Astrocyte (in vitro differentiated cells and primary cell): ENCODE results near the gene MEF2B. TPM values are rescaled to one million over a fixed set of nuclear protein-coding genes. Genes with fewer than 3 reads are reported as not detected.
"Not testable (repeated sequence)": the region's sequence is repeated elsewhere in the genome, so short reads cannot be mapped to it uniquely, and the experiment has no call there.

Experiments
- DNase-seq: peaks from one replicate; pipeline ENCODE4 v3.0.0-alpha.2; 2010; ENCODE audit warnings: low read depth
- FAIRE-seq: peaks from 2 replicates; lab custom pipeline; 2011; peaks lifted over from hg19 to GRCh38; lab: Jason Lieb, UNC
- H2AFZ ChIP-seq: 2 replicates; pipeline ENCODE4 v1.6.0; 2012; ENCODE audit warnings: low read depth, low read length, inconsistent platforms
- H3K27ac ChIP-seq: 2 replicates; pipeline ENCODE4 v1.5.1; 2011; ENCODE audit warnings: low read depth, low read length, inconsistent platforms
- H3K27me3 ChIP-seq: 2 replicates; pipeline ENCODE4 v1.6.0; 2011; ENCODE audit warnings: low read length, inconsistent platforms; ENCODE audit not compliant: insufficient read depth
- H3K36me3 ChIP-seq: 2 replicates; pipeline ENCODE4 v1.5.1; 2011; ENCODE audit warnings: low read length, inconsistent platforms; ENCODE audit not compliant: insufficient read depth
- H3K4me1 ChIP-seq: 2 replicates; pipeline ENCODE4 v1.5.1; 2011; ENCODE audit warnings: low read length, inconsistent platforms; ENCODE audit not compliant: insufficient read depth
- H3K4me2 ChIP-seq: 2 replicates; pipeline ENCODE4 v1.6.0; 2012; ENCODE audit warnings: low read length, inconsistent platforms
- H3K4me3 ChIP-seq: 2 replicates; pipeline ENCODE4 v1.5.1; 2011; ENCODE audit warnings: low read depth, mild to moderate bottlenecking, low read length, inconsistent platforms; ENCODE audit not compliant: insufficient read depth
- H3K79me2 ChIP-seq: 2 replicates; pipeline ENCODE4 v1.6.0; 2012; ENCODE audit warnings: mild to moderate bottlenecking, low read length, inconsistent platforms; ENCODE audit not compliant: insufficient read depth
- H3K9ac ChIP-seq: 2 replicates; pipeline ENCODE4 v1.6.0; 2012; ENCODE audit warnings: mild to moderate bottlenecking, low read length, inconsistent platforms
- H3K9me3 ChIP-seq: 2 replicates; pipeline ENCODE4 v1.5.1; 2012; ENCODE audit warnings: low read depth, mild to moderate bottlenecking, low read length, inconsistent platforms; ENCODE audit not compliant: insufficient read depth
- H4K20me1 ChIP-seq: 2 replicates; pipeline ENCODE4 v1.6.0; 2012; ENCODE audit warnings: low read length, inconsistent platforms; ENCODE audit not compliant: insufficient read depth
- H3K27ac Mint-ChIP-seq: one replicate; pipeline ENCODE4 v1.8.0; 2021; ENCODE audit warnings: mild to moderate bottlenecking, mixed read lengths; ENCODE audit not compliant: unreplicated experiment
- H3K27me3 Mint-ChIP-seq: one replicate; pipeline ENCODE4 v1.8.0; 2021; ENCODE audit warnings: low read depth, mixed read lengths; ENCODE audit not compliant: unreplicated experiment
- H3K36me3 Mint-ChIP-seq: one replicate; pipeline ENCODE4 v1.8.0; 2021; ENCODE audit warnings: low read depth, mixed read lengths; ENCODE audit not compliant: unreplicated experiment
- H3K4me1 Mint-ChIP-seq: one replicate; pipeline ENCODE4 v1.8.0; 2021; ENCODE audit warnings: low read depth, mixed read lengths; ENCODE audit not compliant: unreplicated experiment
- H3K4me3 Mint-ChIP-seq: one replicate; pipeline ENCODE4 v1.8.0; 2021; ENCODE audit warnings: mild to moderate bottlenecking, moderate library complexity, mixed read lengths; ENCODE audit not compliant: unreplicated experiment
- H3K9me3 Mint-ChIP-seq: one replicate; pipeline ENCODE4 v1.8.0; 2021; ENCODE audit warnings: mild to moderate bottlenecking, mixed read lengths; ENCODE audit not compliant: unreplicated experiment
- EZH2 ChIP-seq: IDR thresholded peaks from 2 replicates; pipeline ENCODE4 v1.6.1; 2012; ENCODE audit warnings: mild to moderate bottlenecking, low read length, inconsistent platforms; ENCODE audit not compliant: insufficient read depth
- total RNA-seq: library from RNA; stranded (reverse); gene quantifications from 2 replicates; pipeline ENCODE4 v1.2.1, GENCODE V29; 2021
- TF ChIP-seq, protein P1 (sequence below): IDR thresholded peaks from 2 replicates; pipeline ENCODE4 v1.5.1; 2011; ENCODE audit warnings: low read depth, mild to moderate bottlenecking, inconsistent platforms, low read length, moderate library complexity; ENCODE audit not compliant: insufficient read depth

Gene MEF2B
- total RNA-seq, 1 donor from 2014 or later, result 1.7 TPM

DNA sequence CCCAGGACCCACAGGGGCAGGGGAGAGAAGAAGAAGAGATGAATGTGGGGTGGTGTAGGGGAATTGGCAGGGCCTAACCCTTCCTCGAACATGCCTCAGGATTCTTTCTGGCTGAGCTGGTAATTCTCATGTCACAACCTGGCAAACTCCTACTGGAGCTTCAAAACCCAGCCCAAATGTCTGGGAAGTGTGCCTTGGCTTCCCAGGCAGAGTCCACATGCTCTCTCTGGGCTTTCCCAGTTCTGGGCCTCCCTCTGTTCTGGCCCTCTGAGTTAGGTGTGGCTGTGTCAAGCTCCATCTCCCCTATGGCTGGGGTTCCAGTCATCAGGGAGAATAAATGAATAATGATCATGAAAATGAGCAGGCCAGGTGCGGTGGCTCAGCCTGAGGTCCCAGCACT is 20.6 kb downstream of the MEF2B start:
- peaks cover 1% of the 10 kb centered on the region for H3K27me3 Mint-ChIP-seq
- no peak for TF ChIP-seq EZH2
- TF ChIP-seq, protein P1, sequence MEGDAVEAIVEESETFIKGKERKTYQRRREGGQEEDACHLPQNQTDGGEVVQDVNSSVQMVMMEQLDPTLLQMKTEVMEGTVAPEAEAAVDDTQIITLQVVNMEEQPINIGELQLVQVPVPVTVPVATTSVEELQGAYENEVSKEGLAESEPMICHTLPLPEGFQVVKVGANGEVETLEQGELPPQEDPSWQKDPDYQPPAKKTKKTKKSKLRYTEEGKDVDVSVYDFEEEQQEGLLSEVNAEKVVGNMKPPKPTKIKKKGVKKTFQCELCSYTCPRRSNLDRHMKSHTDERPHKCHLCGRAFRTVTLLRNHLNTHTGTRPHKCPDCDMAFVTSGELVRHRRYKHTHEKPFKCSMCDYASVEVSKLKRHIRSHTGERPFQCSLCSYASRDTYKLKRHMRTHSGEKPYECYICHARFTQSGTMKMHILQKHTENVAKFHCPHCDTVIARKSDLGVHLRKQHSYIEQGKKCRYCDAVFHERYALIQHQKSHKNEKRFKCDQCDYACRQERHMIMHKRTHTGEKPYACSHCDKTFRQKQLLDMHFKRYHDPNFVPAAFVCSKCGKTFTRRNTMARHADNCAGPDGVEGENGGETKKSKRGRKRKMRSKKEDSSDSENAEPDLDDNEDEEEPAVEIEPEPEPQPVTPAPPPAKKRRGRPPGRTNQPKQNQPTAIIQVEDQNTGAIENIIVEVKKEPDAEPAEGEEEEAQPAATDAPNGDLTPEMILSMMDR, result no peak
- no peaks in the 10 kb centered on the region for H3K27me3 ChIP-seq
- no peak overlapping the region for H3K27ac Mint-ChIP-seq
- no peak overlapping the region for H3K4me2 ChIP-seq
- no peaks in the 10 kb centered on the region for H3K4me1 Mint-ChIP-seq
- no peaks in the 10 kb centered on the region for H3K9me3 Mint-ChIP-seq
- no peaks in the 10 kb centered on the region for H3K79me2 ChIP-seq
- H3K9me3 ChIP-seq, result no peaks in the 10 kb centered on the region
- H3K36me3 Mint-ChIP-seq, result peaks cover 8% of the 10 kb centered on the region
- no peak overlapping the region for H2AFZ ChIP-seq
- H4K20me1 ChIP-seq, result no peaks in the 10 kb centered on the region
- FAIRE-seq, result no peak
- H3K4me3 ChIP-seq, result no peak overlapping the region
- H3K36me3 ChIP-seq, result no peaks in the 10 kb centered on the region
- no peak overlapping the region for H3K27ac ChIP-seq
- H3K4me1 ChIP-seq, result no peaks in the 10 kb centered on the region
- no peak overlapping the region for H3K9ac ChIP-seq
- H3K4me3 Mint-ChIP-seq, result no peak overlapping the region
- no peak for DNase-seq

DNA sequence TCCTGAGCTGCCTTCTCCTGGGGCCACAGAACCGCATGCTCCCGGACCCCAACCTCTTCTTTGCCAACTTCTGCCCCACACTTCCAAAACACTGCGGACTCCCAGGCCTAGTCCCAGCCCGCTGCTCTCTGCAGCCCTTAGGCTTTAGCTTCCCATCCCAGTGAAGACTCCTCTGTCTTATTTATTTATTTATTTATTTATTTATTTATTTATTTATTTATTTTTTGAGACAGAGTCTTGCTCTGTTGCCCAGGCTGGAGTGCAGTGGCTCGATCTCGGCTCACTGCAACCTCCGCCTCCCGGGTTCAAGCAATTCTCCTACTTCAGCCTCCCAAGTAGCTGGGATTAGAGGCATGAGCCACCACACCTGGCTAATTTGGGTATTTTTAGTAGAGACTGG is 21.6 kb downstream of the MEF2B start:
- not testable (repeated sequence) for H2AFZ ChIP-seq, H3K27ac ChIP-seq, FAIRE-seq, H3K4me1 Mint-ChIP-seq, H3K4me1 ChIP-seq, H3K36me3 ChIP-seq, H3K36me3 Mint-ChIP-seq, H3K27ac Mint-ChIP-seq, H4K20me1 ChIP-seq, H3K4me2 ChIP-seq, DNase-seq, H3K9me3 ChIP-seq, H3K79me2 ChIP-seq, H3K27me3 ChIP-seq, H3K9me3 Mint-ChIP-seq, H3K4me3 Mint-ChIP-seq, H3K27me3 Mint-ChIP-seq, H3K9ac ChIP-seq, H3K4me3 ChIP-seq

DNA sequence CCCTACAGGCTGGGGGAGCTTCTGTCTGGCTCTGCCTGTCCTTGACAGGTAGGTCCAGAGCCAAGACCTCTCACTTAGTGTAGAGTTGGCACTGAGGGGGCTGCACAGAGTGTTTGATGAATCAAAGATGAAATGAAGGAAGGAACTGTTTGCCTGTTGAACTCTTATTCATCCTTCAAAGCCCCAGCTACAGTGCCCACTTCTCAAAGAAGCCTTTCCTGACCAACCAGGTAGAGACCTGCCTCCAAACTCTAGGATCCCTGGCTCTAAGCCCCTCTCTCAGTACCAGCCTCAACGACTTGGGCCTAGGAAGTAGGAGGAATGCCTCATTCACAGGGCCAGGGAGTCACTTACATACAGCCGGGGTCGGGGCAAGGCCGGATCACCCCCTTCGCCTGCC is 22.7 kb downstream of the MEF2B start:
- Histone ChIP-seq H3K27me3 (no peaks in the 10 kb centered on the region), H2AFZ (no peak overlapping the region), H3K4me2 (no peak overlapping the region), H3K9me3 (no peaks in the 10 kb centered on the region), H3K9ac (no peak overlapping the region), H3K79me2 (no peaks in the 10 kb centered on the region), H3K36me3 (no peaks in the 10 kb centered on the region), H3K4me1 (no peaks in the 10 kb centered on the region), H3K4me3 (no peak overlapping the region), H3K27ac (no peak overlapping the region), H4K20me1 (no peaks in the 10 kb centered on the region)
- no peaks in the 10 kb centered on the region for H3K9me3 Mint-ChIP-seq
- DNase-seq (no peak), FAIRE-seq (no peak)
- H3K4me3 Mint-ChIP-seq, result no peak overlapping the region
- no peaks in the 10 kb centered on the region for H3K4me1 Mint-ChIP-seq
- no peak overlapping the region for H3K27ac Mint-ChIP-seq
- peaks cover 8% of the 10 kb centered on the region for H3K36me3 Mint-ChIP-seq
- TF ChIP-seq EZH2, result no peak
- TF ChIP-seq, protein P1, result no peak
- H3K27me3 Mint-ChIP-seq, result no peaks in the 10 kb centered on the region
